Activated CD4-positive, CD25-positive, alpha-beta regulatory T cell treated with anti-CD3 and anti-CD28 coated beads, Interleukin-2, amount 50 U/mL, for 72 hours (primary cell): ENCODE measurements around the gene LAMA2.

Source experiments
- DNase-seq: peaks from one replicate; pipeline ENCODE4 v3.0.0; 2021

LAMA2 gene

GRCh38 chr6:129552413-129552812, 669.5 kb downstream of the LAMA2 start:
- DNase-seq, result no peak

GRCh38 chr6:129555206-129555832, 672.4 kb downstream of the LAMA2 start:
- no peak for DNase-seq

GRCh38 chr6:129558248-129558647, 675.3 kb downstream of the LAMA2 start:
- no peak for DNase-seq

GRCh38 chr6:129565366-129565765, 682.4 kb downstream of the LAMA2 start:
- DNase-seq, result no peak

- no peak for DNase-seq
Measured at GRCh38 chr6:129565811-129566210, 682.9 kb downstream of the LAMA2 start.
